Stimulated activated CD8-positive, alpha-beta memory T cell treated with anti-CD3 and anti-CD28 coated beads, Interleukin-7, amount 100 ng/mL, for 24 hours (primary cell): Measurements from ENCODE around the gene MYH6.

Experiments used
- DNase-seq: peaks from one replicate; pipeline ENCODE4 v3.0.0-alpha.2; 2020; ENCODE audit warnings: low read depth

The MYH6 gene

GRCh38 chr14:23355871-23356435, 52.1 kb downstream of the MYH6 start:
- DNase-seq, result no peak

GRCh38 chr14:23354990-23355389, 53.1 kb downstream of the MYH6 start:
- DNase-seq, result no peak

- DNase-seq, result no peak
Measured at GRCh38 chr14:23353433-23353780, 54.7 kb downstream of the MYH6 start.

- peak; percentile 10 for DNase-seq
Measured at GRCh38 chr14:23352506-23353432, 55.3 kb downstream of the MYH6 start, which contains the start of gene SLC22A17. Gene SLC22A17 (minus strand): TSS chr14:23352887.

- no peak for DNase-seq
Measured at GRCh38 chr14:23351681-23352505, 56.2 kb downstream of the MYH6 start.

GRCh38 chr14:23349156-23349845, 58.8 kb downstream of the MYH6 start:
- no peak for DNase-seq

- DNase-seq, result no peak
Measured at GRCh38 chr14:23348297-23348655, 59.8 kb downstream of the MYH6 start.

GRCh38 chr14:23347406-23348296, 60.4 kb downstream of the MYH6 start:
- DNase-seq, result no peak

GRCh38 chr14:23346693-23347405, 61.2 kb downstream of the MYH6 start:
- no peak for DNase-seq

GRCh38 chr14:23345987-23346692, 61.9 kb downstream of the MYH6 start:
- no peak for DNase-seq

- DNase-seq, result no peak
Measured at GRCh38 chr14:23344481-23344880, 63.6 kb downstream of the MYH6 start.

GRCh38 chr14:23339506-23340268, 68.4 kb downstream of the MYH6 start:
- DNase-seq, result no peak

- no peak for DNase-seq
Measured at GRCh38 chr14:23335623-23336022, 72.5 kb downstream of the MYH6 start.
